Osteoblast (primary cell): ENCODE measurements around the gene AHDC1. TPM values are rescaled to one million over a fixed set of nuclear protein-coding genes. Genes with fewer than 3 reads are reported as not detected.

Source experiments
- DNase-seq: peaks from one replicate; pipeline ENCODE4 v3.0.0; 2011; ENCODE audit warnings: low spot score, mixed read lengths; ENCODE audit not compliant: insufficient read length; ENCODE audit errors: missing footprints
- H2AFZ ChIP-seq: 2 replicates; pipeline ENCODE4 v1.6.0; 2011; ENCODE audit warnings: mild to moderate bottlenecking, low read length
- H3K27ac ChIP-seq: 2 replicates; pipeline ENCODE4 v1.5.1; 2011; ENCODE audit warnings: mild to moderate bottlenecking, low read depth, low read length, moderate library complexity
- H3K27me3 ChIP-seq: 2 replicates; pipeline ENCODE4 v1.6.0; 2012; ENCODE audit warnings: mild to moderate bottlenecking, control low read depth, inconsistent platforms, low read length, moderate library complexity; ENCODE audit not compliant: insufficient read depth
- H3K36me3 ChIP-seq: 2 replicates; pipeline ENCODE4 v1.5.1; 2011; ENCODE audit warnings: mild to moderate bottlenecking, low read length, control low read depth, moderate library complexity; ENCODE audit not compliant: insufficient read depth
- H3K4me1 ChIP-seq: 2 replicates; pipeline ENCODE4 v1.5.1; 2011; ENCODE audit warnings: mild to moderate bottlenecking, low read length, control low read depth, moderate library complexity; ENCODE audit not compliant: insufficient read depth
- H3K4me2 ChIP-seq: 2 replicates; pipeline ENCODE4 v1.6.0; 2011; ENCODE audit warnings: mild to moderate bottlenecking, low read length; ENCODE audit not compliant: insufficient read depth
- H3K4me3 ChIP-seq: fragments of 200-600 bp; sonication (generic); 3 replicates; pipeline ENCODE4 v1.5.1; 2012; ENCODE audit warnings: mild to moderate bottlenecking, low read length, inconsistent platforms; ENCODE audit not compliant: insufficient read depth
- H3K79me2 ChIP-seq: 2 replicates; pipeline ENCODE4 v1.6.0; 2012; ENCODE audit warnings: mild to moderate bottlenecking, low read length, control low read depth, inconsistent platforms; ENCODE audit not compliant: insufficient read depth
- H3K9me3 ChIP-seq: 2 replicates; pipeline ENCODE4 v1.5.1; 2011; ENCODE audit warnings: low read depth, low read length, control low read depth
- H4K20me1 ChIP-seq: 2 replicates; pipeline ENCODE4 v1.6.0; 2012; ENCODE audit warnings: mild to moderate bottlenecking, low read length, control low read depth; ENCODE audit not compliant: insufficient read depth
- CTCF ChIP-seq: IDR thresholded peaks from 2 replicates; pipeline ENCODE4 v1.5.1; 2011; ENCODE audit warnings: mild to moderate bottlenecking, low read depth, low read length, moderate library complexity; ENCODE audit errors: extremely low read depth
- total RNA-seq: library from RNA; depleted of rRNA; stranded (reverse); fragments of >200 nt; gene quantifications from 2 replicates; pipeline ENCODE4 v1.2.3, GENCODE V29; 2012

AHDC1 gene
- total RNA-seq, 1 donor: 11.2 TPM

DNA sequence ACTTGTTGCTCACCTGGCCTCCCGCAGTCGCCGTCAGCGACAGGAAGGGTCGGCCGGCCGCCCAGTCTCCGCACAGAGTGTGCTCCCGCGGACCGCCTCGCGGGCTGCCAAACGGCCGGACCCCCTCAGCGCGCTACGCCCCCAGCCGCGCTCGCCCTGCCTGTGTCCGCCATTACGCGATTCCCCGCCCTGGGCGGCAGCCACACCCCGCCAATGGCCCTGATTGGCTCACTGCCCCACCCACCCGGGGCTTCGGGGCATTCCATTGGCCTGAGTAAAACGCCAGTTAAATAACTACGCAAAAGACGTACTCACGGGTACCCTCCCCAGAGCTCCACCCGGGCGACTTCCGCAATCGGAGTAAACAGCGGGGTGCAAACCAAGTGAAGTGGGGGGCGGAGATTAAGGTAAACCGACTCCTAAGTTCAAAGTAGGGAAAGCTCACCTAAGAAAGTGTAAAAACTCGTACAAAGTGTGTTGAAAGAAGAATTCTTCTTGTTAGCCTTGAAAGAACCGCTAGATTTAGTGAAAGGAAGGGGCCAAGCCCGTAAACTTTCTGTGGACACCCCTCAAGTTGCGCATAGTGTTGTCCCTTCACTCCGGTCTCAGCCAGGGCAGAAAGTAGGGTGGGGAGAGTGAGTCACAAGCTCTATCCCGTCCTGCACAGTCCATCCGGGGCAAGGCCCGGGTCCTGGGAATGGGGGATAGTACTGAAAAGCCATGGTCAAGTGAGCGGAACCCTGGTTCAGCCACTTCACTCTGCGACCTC lies 113.8 kb downstream of the AHDC1 start, which contains the start of gene WASF2:
WASF2 (minus strand) TSS at position 195 of the 769 bp plus-strand sequence. CDS start 61,277 bp downstream, outside the sequence.
- Histone ChIP-seq H3K27me3 (no peaks in the 10 kb centered on the region), H3K4me1 (peaks cover 26% of the 10 kb centered on the region), H3K9me3 (no peaks in the 10 kb centered on the region), H2AFZ (peak within 1 kb of the TSS; percentile 89), H3K4me2 (peak within 1 kb of the TSS; percentile 94), H3K79me2 (peaks cover 41% of the 10 kb centered on the region), H4K20me1 (peaks cover 20% of the 10 kb centered on the region), H3K4me3 (peak within 1 kb of the TSS; percentile 99), H3K36me3 (no peaks in the 10 kb centered on the region), H3K27ac (peak within 1 kb of the TSS; percentile 87)
- TF ChIP-seq CTCF: no peak
- DNase-seq: peak; percentile 97

DNA sequence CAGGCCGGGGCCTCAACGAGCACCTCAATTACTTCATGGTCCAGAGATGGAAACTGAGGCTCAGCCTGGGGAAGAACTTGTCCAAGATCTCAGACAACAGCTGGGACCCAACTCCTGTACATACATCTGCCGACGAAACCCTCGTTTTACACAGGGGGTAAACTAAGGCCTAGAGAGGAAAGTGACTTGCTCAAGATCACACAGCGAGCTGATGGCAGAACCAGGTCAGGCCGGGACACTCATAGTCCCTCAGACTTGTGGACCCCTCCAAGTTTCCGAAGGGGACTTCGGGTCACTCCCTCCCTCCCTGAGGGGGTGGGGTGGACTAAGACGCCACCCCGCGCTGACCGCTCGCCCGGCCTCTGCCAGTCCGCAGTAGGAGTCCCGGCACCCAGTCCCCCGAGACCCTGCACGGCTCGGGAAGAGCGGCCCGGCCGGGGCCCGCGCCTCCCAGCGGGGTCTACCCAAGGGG lies 114.4 kb downstream of the AHDC1 start:
- H3K27me3 ChIP-seq: no peaks in the 10 kb centered on the region
- peaks cover 20% of the 10 kb centered on the region for H4K20me1 ChIP-seq
- H2AFZ ChIP-seq: peak overlapping the region; percentile 89
- no peaks in the 10 kb centered on the region for H3K36me3 ChIP-seq
- H3K9me3 ChIP-seq: no peaks in the 10 kb centered on the region
- H3K27ac ChIP-seq: peak overlapping the region; percentile 87
- DNase-seq: peak; percentile 77
- H3K4me2 ChIP-seq: peak overlapping the region; percentile 94
- no peak for TF ChIP-seq CTCF
- peak overlapping the region; percentile 99 for H3K4me3 ChIP-seq
- peaks cover 47% of the 10 kb centered on the region for H3K79me2 ChIP-seq
- H3K4me1 ChIP-seq: peaks cover 26% of the 10 kb centered on the region

DNA sequence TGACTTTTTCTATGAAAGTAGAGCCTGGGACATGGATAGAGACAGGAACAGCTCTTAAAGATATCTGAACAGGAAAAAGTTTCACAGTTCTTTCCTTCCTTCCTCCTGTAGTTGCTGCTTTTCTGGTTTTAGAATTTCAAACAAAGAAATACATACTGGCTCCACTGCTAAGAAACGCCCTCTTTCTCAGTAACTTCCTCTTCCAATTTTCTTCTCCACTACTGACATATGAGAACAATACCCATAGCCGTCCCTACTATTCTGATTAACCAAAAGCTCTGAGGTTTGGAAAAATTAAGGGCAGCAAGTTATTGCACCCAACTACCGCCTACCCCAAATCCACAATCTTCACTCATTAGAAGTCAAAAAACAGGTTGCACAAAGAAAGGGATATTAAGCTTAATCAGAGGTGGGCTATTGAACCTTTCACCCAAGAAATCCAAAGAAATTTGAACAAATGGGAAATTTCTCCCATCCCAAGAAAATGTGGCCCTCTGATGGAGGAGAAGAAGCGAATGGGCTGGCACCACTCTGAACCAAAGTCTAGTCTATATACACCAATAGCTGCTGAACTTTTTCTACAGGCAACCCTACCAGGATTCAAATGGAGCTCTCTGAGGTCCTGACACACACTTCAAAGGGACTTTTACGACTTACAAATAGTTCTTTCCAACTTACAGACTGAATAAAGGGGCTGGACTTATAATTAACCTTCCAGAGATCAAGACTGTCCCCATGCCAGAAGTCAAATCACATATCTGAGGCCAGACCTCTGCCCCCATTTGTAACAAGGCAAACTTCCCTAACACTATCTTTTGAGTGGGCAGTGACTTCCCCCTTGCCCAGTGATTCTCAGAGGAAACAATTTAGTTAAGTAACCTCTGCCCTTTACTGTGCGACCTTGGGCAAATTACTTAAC lies 115.7 kb downstream of the AHDC1 start:
- Histone ChIP-seq H3K36me3 (no peaks in the 10 kb centered on the region), H3K27me3 (no peaks in the 10 kb centered on the region)
- DNase-seq: no peak

More for the DNA sequence above, 115.7 kb downstream of the AHDC1 start:
- no peak for TF ChIP-seq CTCF
- H3K4me2 ChIP-seq: peak overlapping the region; percentile 94
- peaks cover 26% of the 10 kb centered on the region for H3K4me1 ChIP-seq
- no peaks in the 10 kb centered on the region for H3K9me3 ChIP-seq
- H4K20me1 ChIP-seq: peaks cover 29% of the 10 kb centered on the region
- H3K4me3 ChIP-seq: peak overlapping the region; percentile 99
- H3K79me2 ChIP-seq: peaks cover 61% of the 10 kb centered on the region
- H3K27ac ChIP-seq: peak overlapping the region; percentile 87
- no peak overlapping the region for H2AFZ ChIP-seq
